GM12878 (cell line): ENCODE data around the gene CARD9. TPM values are rescaled to one million over a fixed set of nuclear protein-coding genes. Genes with fewer than 3 reads are reported as not detected.

ENCODE experiments used
- ATAC-seq: fragments of 200-7000 bp; cut with Tn5 transposase; 3 replicates; pipeline ENCODE4 v1.9.1; 2020; ENCODE audit warnings: mild to moderate bottlenecking, moderate library complexity
- BruUV-seq: library from RNA; stranded (reverse); fragments of 400-500 nt; replicated peaks from 2 replicates; lab custom pipeline; 2021; lab: Mats Ljungman, UMichigan
- CTCF ChIA-PET: fragments of 300-600 bp; sonication (Branson Sonifier 250); formaldehyde crosslinking; extraction: SDS; loops from one replicate; lab custom pipeline; 2021; ENCODE audit warnings: inconsistent platforms; lab: Yijun Ruan, JAX
- POLR2A ChIA-PET: fragments of 350-600 bp; formaldehyde crosslinking; extraction: SDS; loops from one replicate; lab custom pipeline; 2021; ENCODE audit warnings: inconsistent platforms; lab: Charles Lee
- RAD21 ChIA-PET: fragments of 300-600 bp; sonication (Branson Sonifier 250); formaldehyde crosslinking; loops from one replicate; lab custom pipeline; 2023; ENCODE audit warnings: antibody characterized with exemption; ENCODE audit not compliant: unreplicated experiment; lab: Charles Lee
- SMC1A ChIA-PET: fragments of 300-600 bp; sonication (Branson Sonifier 250); formaldehyde crosslinking; loops from one replicate; lab custom pipeline; 2023; ENCODE audit not compliant: unreplicated experiment, uncharacterized antibody; lab: Charles Lee
- DNase-seq: peaks from one replicate; pipeline ENCODE4 v3.0.0-alpha.2; 2011; ENCODE audit warnings: low read depth, low spot score
- FAIRE-seq: peaks from 3 replicates; lab custom pipeline; 2011; peaks lifted over from hg19 to GRCh38; lab: Jason Lieb, UNC
- H2AFZ ChIP-seq: 2 replicates; pipeline ENCODE4 v1.6.0; 2011; ENCODE audit warnings: low read depth, low read length, control low read depth; ENCODE audit not compliant: control insufficient read depth
- H3K27ac ChIP-seq: 2 replicates; pipeline ENCODE4 v1.5.1; 2011; ENCODE audit warnings: control low read depth; ENCODE audit not compliant: control insufficient read depth, insufficient read depth
- H3K27me3 ChIP-seq, 2 experiments: replicated peaks in 1 of 2; 2 replicates each; pipeline versions ENCODE4 v1.6.0 to v1.6.1; 2011; ENCODE audit warnings: low read length in 1 of 2; ENCODE audit not compliant: control insufficient read depth in 2 of 2, insufficient read depth in 2 of 2
- H3K36me3 ChIP-seq, 2 experiments: 2 replicates each; pipeline ENCODE4 v1.5.1; 2011; ENCODE audit warnings: low read length in 1 of 2; ENCODE audit not compliant: control insufficient read depth in 2 of 2, insufficient read depth in 2 of 2
- H3K4me1 ChIP-seq: 2 replicates; pipeline ENCODE4 v1.6.1; 2011; ENCODE audit warnings: mild to moderate bottlenecking, low read length, moderate library complexity, mixed read lengths; ENCODE audit not compliant: control insufficient read depth, insufficient read depth
- H3K4me2 ChIP-seq: 2 replicates; pipeline ENCODE4 v1.6.0; 2011; ENCODE audit warnings: control low read depth; ENCODE audit not compliant: control insufficient read depth, insufficient read depth
- H3K4me3 ChIP-seq: fragments of 200-600 bp; sonication (generic); 2 replicates; pipeline ENCODE4 v1.5.1; 2016
- H3K79me2 ChIP-seq: 2 replicates; pipeline ENCODE4 v1.6.0; 2011; ENCODE audit warnings: low read length; ENCODE audit not compliant: control insufficient read depth, insufficient read depth
- H3K9ac ChIP-seq: 2 replicates; pipeline ENCODE4 v1.8.0; 2011; ENCODE audit warnings: low read length, control low read depth, mixed read lengths; ENCODE audit not compliant: control insufficient read depth, insufficient read depth
- H3K9me3 ChIP-seq: replicated peaks from 3 replicates; pipeline ENCODE4 v1.5.1; 2011; ENCODE audit warnings: mild to moderate bottlenecking, low read length; ENCODE audit not compliant: control insufficient read depth, insufficient read depth
- H4K20me1 ChIP-seq: 2 replicates; pipeline ENCODE4 v1.6.0; 2011; ENCODE audit not compliant: control insufficient read depth, insufficient read depth
- CUX1 ChIP-seq: IDR thresholded peaks from 2 replicates; pipeline ENCODE4 v1.6.1; 2012; ENCODE audit warnings: improper control_type of control experiment, low read depth, low read length; ENCODE audit not compliant: insufficient replicate concordance
- FOXK2 ChIP-seq: fragments of 450-650 bp; IDR thresholded peaks from 2 replicates; pipeline ENCODE4 v1.6.1; 2017; ENCODE audit warnings: mild to moderate bottlenecking, moderate library complexity
- HDAC6 ChIP-seq: fragments of 200-600 bp; sonication (generic); IDR thresholded peaks from one replicate; pipeline ENCODE4 v1.8.0; 2017; ENCODE audit warnings: antibody characterized with exemption; ENCODE audit not compliant: unreplicated experiment
- MTA3 ChIP-seq: IDR thresholded peaks from 2 replicates; pipeline ENCODE4 v1.6.1; 2012; ENCODE audit warnings: low read length, inconsistent platforms, borderline replicate concordance
- NFXL1 ChIP-seq: fragments of 450-650 bp; IDR thresholded peaks from 2 replicates; pipeline ENCODE4 v1.6.1; 2017; ENCODE audit warnings: antibody characterized with exemption, mild to moderate bottlenecking, borderline replicate concordance
- SPI1 ChIP-seq: IDR thresholded peaks from 2 replicates; pipeline ENCODE4 v1.6.1; 2011; ENCODE audit warnings: low read depth, mild to moderate bottlenecking, low read length, moderate library complexity, borderline replicate concordance; ENCODE audit not compliant: insufficient read depth
- TCF7 ChIP-seq: IDR thresholded peaks from 2 replicates; pipeline ENCODE4 v1.6.1; 2014; ENCODE audit warnings: antibody characterized with exemption, borderline replicate concordance
- YBX1 ChIP-seq: fragments of 450-650 bp; IDR thresholded peaks from 2 replicates; pipeline ENCODE4 v1.6.1; 2016; ENCODE audit warnings: antibody characterized with exemption
- ZNF24 ChIP-seq: fragments of 450-650 bp; IDR thresholded peaks from 2 replicates; pipeline ENCODE4 v1.6.1; 2017; ENCODE audit warnings: antibody characterized with exemption, mild to moderate bottlenecking
- ZNF274 ChIP-seq: IDR thresholded peaks from one replicate; pipeline ENCODE4 v1.8.0; 2011; ENCODE audit not compliant: insufficient read length, insufficient read depth
- ZNF622 ChIP-seq: fragments of 450-650 bp; IDR thresholded peaks from 2 replicates; pipeline ENCODE4 v1.6.1; 2017; ENCODE audit warnings: mild to moderate bottlenecking, inconsistent platforms
- WGBS: methylation state at CpG from one replicate; pipeline ENCODE4 v1.1.6; 2016; ENCODE audit warnings: low lambda C conversion rate; ENCODE audit not compliant: insufficient replicate concordance, insufficient coverage; ENCODE audit errors: missing lambda C conversion rate; 5-methylcytosine and 5-hydroxymethylcytosine counted together
- in situ Hi-C: fragments of 300-500 bp; cut with MboI; formaldehyde crosslinking; loops from 9 replicates; pipeline ENCODE4 v1.14.3; 2018; ENCODE audit warnings: mixed read lengths
- intact Hi-C: fragments of 100-400 bp; cut with micrococcal nuclease; formaldehyde crosslinking; loops from one replicate; pipeline ENCODE4 v1.14.2; 2022; ENCODE audit not compliant: unreplicated experiment
- polyA plus RNA-seq, 11 experiments: library from polyadenylated mRNA; depleted of rRNA in 4 of 11; unstranded in 6 of 11; stranded (reverse) in 5 of 11; fragments of >200 nt; fragmentation: Nextera tagmentation in 4 of 11; fragmentation: Illumina TruSeq in 1 of 11; extraction: Ambion mirVana in 4 of 11; extraction: Trizol in 1 of 11; gene quantifications; 1 replicate in 1 of 11; 2 replicates in 10 of 11; pipeline versions ENCODE4 v1.2.1 to v1.2.3, GENCODE V29; 2011 to 2016; ENCODE audit warnings: inconsistent platforms in 2 of 11, missing spikeins in 2 of 11, low read depth in 1 of 11
- total RNA-seq, 4 experiments: library from RNA; depleted of rRNA in 3 of 4; stranded (reverse); fragments of >200 nt in 3 of 4; fragmentation: Illumina TruSeq in 1 of 4; extraction: Trizol in 1 of 4; gene quantifications; 2 replicates each; pipeline versions ENCODE4 v1.2.1 to v1.2.3, GENCODE V29; 2013 to 2021
- TF ChIP-seq, protein P1 (sequence below): fragments of 450-650 bp; conservative IDR thresholded peaks from 2 replicates; pipeline ENCODE4 v1.6.1; 2017; ENCODE audit warnings: mild to moderate bottlenecking, moderate library complexity
- TF ChIP-seq, protein P2 (sequence below): IDR thresholded peaks from 2 replicates; pipeline ENCODE4 v1.6.1; 2011; ENCODE audit warnings: mild to moderate bottlenecking, low read depth, low read length, moderate library complexity; ENCODE audit not compliant: insufficient replicate concordance

CARD9 gene
- total and polyA plus RNA-seq, 10 of the 15 experiments (the other 5 are each of a cell fraction or from before 2014, with no cell fraction given), result 0.11 to 4.9 (median 1.8) TPM; not detected in 1

GRCh38 chr9:136324501-136325300 is 48.8 kb downstream of the CARD9 start:
- BruUV-seq, result no TSS peak
- CTCF ChIA-PET, result no interaction called here
- Histone ChIP-seq H3K79me2 (no peaks in the 10 kb centered on the region), H3K4me3 (no peak overlapping the region), H3K36me3 (no peaks in the 10 kb centered on the region), H3K4me2 (no peak overlapping the region), H3K27ac (no peak overlapping the region), H3K9ac (no peak overlapping the region), H2AFZ (no peak overlapping the region), H3K9me3 (peaks cover 2% of the 10 kb centered on the region; the same call in 1 of the 3 replicates), H3K27me3 (peaks cover 10 to 11% of the 10 kb centered on the region in 2 experiments; a peak in 3 of 4 replicates), H4K20me1 (no peaks in the 10 kb centered on the region), H3K4me1 (no peaks in the 10 kb centered on the region)
- POLR2A ChIA-PET, result no interaction called here
- in situ Hi-C loops (no loop called here), intact Hi-C loops (no loop called here)
- ATAC-seq (no peak), DNase-seq (no peak), FAIRE-seq (no peak)
- RAD21 ChIA-PET, result no interaction called here
- SMC1A ChIA-PET, result no interaction called here
- 44% methylated on average over 23 of the region's 24 CpGs for WGBS
- TF ChIP-seq NFXL1, result no peak
- TF ChIP-seq, protein P1, sequence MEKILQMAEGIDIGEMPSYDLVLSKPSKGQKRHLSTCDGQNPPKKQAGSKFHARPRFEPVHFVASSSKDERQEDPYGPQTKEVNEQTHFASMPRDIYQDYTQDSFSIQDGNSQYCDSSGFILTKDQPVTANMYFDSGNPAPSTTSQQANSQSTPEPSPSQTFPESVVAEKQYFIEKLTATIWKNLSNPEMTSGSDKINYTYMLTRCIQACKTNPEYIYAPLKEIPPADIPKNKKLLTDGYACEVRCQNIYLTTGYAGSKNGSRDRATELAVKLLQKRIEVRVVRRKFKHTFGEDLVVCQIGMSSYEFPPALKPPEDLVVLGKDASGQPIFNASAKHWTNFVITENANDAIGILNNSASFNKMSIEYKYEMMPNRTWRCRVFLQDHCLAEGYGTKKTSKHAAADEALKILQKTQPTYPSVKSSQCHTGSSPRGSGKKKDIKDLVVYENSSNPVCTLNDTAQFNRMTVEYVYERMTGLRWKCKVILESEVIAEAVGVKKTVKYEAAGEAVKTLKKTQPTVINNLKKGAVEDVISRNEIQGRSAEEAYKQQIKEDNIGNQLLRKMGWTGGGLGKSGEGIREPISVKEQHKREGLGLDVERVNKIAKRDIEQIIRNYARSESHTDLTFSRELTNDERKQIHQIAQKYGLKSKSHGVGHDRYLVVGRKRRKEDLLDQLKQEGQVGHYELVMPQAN, result no peak
- no peak for TF ChIP-seq TCF7
- TF ChIP-seq SPI1, result no peak
- no peak for TF ChIP-seq HDAC6
- no peak for TF ChIP-seq ZNF274
- TF ChIP-seq FOXK2, result no peak
- TF ChIP-seq YBX1, result no peak
- no peak for TF ChIP-seq ZNF24
- no peak for TF ChIP-seq CUX1
- no peak for TF ChIP-seq ZNF622
- TF ChIP-seq MTA3, result no peak
- TF ChIP-seq, protein P2, sequence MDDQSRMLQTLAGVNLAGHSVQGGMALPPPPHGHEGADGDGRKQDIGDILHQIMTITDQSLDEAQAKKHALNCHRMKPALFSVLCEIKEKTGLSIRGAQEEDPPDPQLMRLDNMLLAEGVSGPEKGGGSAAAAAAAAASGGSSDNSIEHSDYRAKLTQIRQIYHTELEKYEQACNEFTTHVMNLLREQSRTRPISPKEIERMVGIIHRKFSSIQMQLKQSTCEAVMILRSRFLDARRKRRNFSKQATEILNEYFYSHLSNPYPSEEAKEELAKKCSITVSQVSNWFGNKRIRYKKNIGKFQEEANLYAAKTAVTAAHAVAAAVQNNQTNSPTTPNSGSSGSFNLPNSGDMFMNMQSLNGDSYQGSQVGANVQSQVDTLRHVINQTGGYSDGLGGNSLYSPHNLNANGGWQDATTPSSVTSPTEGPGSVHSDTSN, result no peak
